GM18520 (cell line): Measurements from ENCODE around the gene ABCD3.
"Not testable (repeated sequence)": the region's sequence is repeated elsewhere in the genome, so short reads cannot be mapped to it uniquely, and the experiment has no call there.

Experiments
- ATAC-seq: cut with Tn5 transposase; IDR thresholded peaks from one replicate; pipeline ENCODE4 v1.9.1; 2021; ENCODE audit not compliant: unreplicated experiment

Gene ABCD3

DNA sequence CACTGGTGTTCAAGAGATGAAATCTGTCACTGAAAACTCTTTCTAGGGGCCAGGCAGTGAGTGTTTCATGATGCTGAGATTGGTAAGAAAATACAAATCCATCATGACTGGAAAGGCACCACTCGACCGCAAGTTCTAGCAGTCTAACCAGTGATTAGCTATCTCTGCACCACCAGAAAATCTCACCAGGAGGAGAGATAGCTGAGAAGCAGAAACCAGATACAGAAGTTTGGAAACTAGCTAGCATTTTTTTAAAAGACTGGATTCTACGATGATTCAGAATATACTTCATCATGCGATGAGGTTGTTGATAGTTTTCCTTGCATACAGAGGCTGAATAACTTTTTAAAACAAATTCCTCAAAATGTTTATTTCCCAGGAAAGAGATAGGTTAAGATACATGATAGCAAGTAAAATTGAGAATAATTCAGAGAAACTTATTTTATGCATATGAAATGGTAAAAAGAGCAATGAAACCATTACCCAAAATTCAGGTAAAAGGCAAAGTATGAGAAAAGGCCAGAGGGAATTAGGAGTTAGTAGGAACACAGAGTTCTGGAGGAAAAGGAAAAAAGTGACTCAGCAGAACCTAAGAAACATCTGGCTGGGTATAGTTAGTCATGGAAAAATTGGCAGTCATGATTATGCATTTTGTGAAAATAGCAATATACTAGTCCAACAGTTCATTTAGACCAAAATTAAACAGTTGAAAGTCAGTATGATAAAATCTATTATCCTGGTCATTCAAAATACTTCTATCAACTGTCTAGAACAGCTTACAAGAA is 126.7 kb downstream of the ABCD3 start:
- no peak for ATAC-seq

GRCh38 chr1:94549706-94550105 is 131.5 kb downstream of the ABCD3 start:
- no peak for ATAC-seq

DNA sequence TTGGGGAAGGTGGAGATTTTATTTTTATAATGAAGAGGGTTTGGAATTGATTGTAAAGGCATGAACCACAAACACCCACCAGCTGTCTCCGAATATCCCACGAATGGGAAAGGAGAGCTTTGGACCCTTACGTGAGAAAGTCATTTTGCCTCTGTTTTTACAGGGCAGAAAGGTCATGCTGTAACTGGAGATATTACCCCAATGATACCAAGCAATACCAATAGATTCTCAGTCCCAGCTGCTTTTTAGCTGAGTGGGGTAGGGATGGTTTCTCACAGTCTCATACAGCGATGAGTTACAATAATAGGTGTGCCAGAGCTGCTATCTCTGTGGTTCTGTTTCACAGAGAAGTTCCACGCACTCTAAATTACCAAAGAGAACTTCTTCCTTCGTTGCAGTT is 132.2 kb downstream of the ABCD3 start:
- no peak for ATAC-seq

- ATAC-seq = no peak
Measured at GRCh38 chr1:94550800-94551241, 132.6 kb downstream of the ABCD3 start.

DNA sequence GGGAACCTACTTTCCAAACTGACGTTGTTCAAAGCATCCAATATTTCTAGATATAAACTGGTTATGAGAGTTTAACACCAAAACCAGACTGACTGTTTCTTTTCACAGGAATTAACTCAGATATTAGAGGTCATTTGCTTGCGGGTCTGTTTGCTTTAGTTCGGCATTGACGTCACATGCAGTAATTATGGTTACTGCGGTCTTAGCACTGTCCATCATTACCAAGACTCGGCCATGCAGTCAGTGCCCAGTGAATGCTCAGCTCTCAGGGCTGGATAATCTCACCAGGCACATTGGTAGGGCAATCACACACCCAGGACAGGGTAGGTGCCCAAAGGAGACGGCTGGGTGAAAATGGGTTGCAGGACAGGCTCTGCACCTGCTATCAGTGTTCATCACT is 133.3 kb downstream of the ABCD3 start:
- no peak for ATAC-seq

GRCh38 chr1:94552071-94552586 is 133.9 kb downstream of the ABCD3 start:
- ATAC-seq = no peak

GRCh38 chr1:94553323-94553730 is 135.1 kb downstream of the ABCD3 start:
- ATAC-seq = no peak

GRCh38 chr1:94553931-94554330 is 135.7 kb downstream of the ABCD3 start:
- ATAC-seq = no peak

GRCh38 chr1:94554580-94554979 is 136.4 kb downstream of the ABCD3 start:
- no peak for ATAC-seq

DNA sequence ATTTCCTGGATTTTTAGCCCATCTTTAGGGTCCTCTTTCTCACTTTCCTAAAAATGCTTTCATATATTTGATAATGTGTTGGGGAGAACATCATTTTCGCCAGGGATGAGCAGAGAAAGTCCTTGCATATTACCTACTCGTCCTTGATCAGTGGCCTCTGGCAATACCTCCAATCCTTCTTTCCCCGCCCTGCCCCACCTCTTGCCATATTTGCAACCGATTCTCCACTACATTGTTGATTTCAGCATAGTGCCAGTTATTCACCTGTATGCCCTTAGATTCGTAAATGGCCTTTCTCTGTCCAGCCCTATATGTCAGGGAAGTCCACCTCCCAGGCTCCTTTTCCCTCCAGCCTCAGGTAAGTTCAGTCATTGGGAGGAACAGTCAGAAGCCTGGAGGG is 136.9 kb downstream of the ABCD3 start:
- ATAC-seq = no peak

DNA sequence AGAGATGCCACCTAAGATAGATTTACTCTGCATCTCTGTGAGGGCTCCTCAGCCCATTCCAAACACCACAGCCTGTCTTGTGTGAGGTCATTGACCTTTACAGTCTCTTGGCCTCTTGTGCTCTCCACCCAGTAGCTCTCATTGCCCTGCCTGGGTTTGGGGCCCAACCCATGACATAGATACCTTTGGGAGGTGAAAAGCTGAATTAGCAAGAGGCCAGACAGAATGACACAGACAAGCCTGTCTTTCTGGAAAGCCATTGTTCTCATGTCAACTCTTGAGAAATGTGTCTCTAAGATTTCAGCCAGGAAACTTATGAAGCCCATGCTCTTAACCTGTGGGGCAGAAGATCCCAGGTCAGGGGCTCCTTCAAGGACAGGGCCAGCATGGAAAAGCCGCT is 141.7 kb downstream of the ABCD3 start:
- no peak for ATAC-seq

- no peak for ATAC-seq
Measured at GRCh38 chr1:94560333-94560732, 142.1 kb downstream of the ABCD3 start.

GRCh38 chr1:94562519-94563260 is 144.5 kb downstream of the ABCD3 start:
- no peak for ATAC-seq

DNA sequence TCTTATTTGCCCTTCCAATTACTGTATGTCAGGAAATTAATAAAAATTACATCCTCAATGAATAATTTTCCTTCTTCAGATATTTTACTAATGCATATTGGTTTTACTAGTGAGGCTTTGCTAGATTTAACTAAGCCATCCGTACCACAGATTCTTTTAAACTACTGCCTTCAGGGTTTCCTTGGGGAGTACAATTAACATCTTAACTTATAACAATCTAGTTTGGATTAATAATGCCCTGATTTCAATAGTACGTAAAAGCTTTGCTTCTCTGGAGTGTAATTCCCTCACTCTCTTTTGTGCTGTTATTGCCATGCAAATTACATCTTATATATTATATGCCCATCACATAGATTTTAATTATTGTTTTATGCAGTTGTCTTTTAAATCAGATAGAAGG is 147.7 kb downstream of the ABCD3 start:
- ATAC-seq = no peak

GRCh38 chr1:94566436-94566835 is 148.2 kb downstream of the ABCD3 start:
- not testable (repeated sequence) for ATAC-seq

- ATAC-seq = not testable (repeated sequence)
Measured at GRCh38 chr1:94567975-94568607, 149.9 kb downstream of the ABCD3 start.
